IgD-negative memory B cell (primary cell): ENCODE results near the gene PANX1. TPM values are rescaled to one million over a fixed set of nuclear protein-coding genes. Genes with fewer than 3 reads are reported as not detected.

Experiments
- H3K27ac Mint-ChIP-seq, 3 donors: one replicate each; pipeline ENCODE4 v1.8.0; 2020 to 2022; ENCODE audit warnings: mild to moderate bottlenecking in 3 of 3, mixed read lengths in 3 of 3, moderate library complexity in 1 of 3
- H3K27me3 Mint-ChIP-seq: one replicate; pipeline ENCODE4 v1.8.0; 2021; ENCODE audit warnings: mixed read lengths
- H3K36me3 Mint-ChIP-seq: one replicate; pipeline ENCODE4 v1.8.0; 2020; ENCODE audit warnings: mild to moderate bottlenecking, mixed read lengths
- H3K4me1 Mint-ChIP-seq, 3 donors: one replicate each; pipeline ENCODE4 v1.8.0; 2020 to 2022; ENCODE audit warnings: mixed read lengths in 3 of 3, mild to moderate bottlenecking in 1 of 3
- H3K4me3 Mint-ChIP-seq, 4 donors: one replicate each; pipeline ENCODE4 v1.8.0; 2020 to 2022; ENCODE audit warnings: mild to moderate bottlenecking in 4 of 4, mixed read lengths in 4 of 4, moderate library complexity in 3 of 4
- H3K9me3 Mint-ChIP-seq, 3 donors: one replicate each; pipeline ENCODE4 v1.8.0; 2020 to 2021; ENCODE audit warnings: mixed read lengths in 3 of 3, mild to moderate bottlenecking in 1 of 3
- polyA plus RNA-seq: library from polyadenylated mRNA; unstranded; fragments of 300-500 nt; fragmentation: Illumina TruSeq; gene quantifications from one replicate; pipeline ENCODE4 v1.2.3, GENCODE V29; 2021

Gene PANX1
- polyA plus RNA-seq, 1 donor from 2014 or later = 10.0 TPM

- Mint-ChIP-seq H3K4me3 (no peak overlapping the region), H3K27ac (no peak overlapping the region), H3K27me3 (peaks cover 4% of the 10 kb centered on the region), H3K36me3 (no peaks in the 10 kb centered on the region), H3K9me3 (no peaks in the 10 kb centered on the region), H3K4me1 (no peaks in the 10 kb centered on the region)
Observed at GRCh38 chr11:94201004-94201465, 72.4 kb downstream of the PANX1 start.

GRCh38 chr11:94203070-94203469 is 74.4 kb downstream of the PANX1 start:
- no peaks in the 10 kb centered on the region for H3K36me3 Mint-ChIP-seq
- peaks cover 4% of the 10 kb centered on the region for H3K27me3 Mint-ChIP-seq
- no peak overlapping the region for H3K27ac Mint-ChIP-seq
- H3K9me3 Mint-ChIP-seq = no peaks in the 10 kb centered on the region
- no peak overlapping the region for H3K4me3 Mint-ChIP-seq
- H3K4me1 Mint-ChIP-seq = no peaks in the 10 kb centered on the region

- H3K27ac Mint-ChIP-seq = no peak overlapping the region
- H3K27me3 Mint-ChIP-seq = no peaks in the 10 kb centered on the region
- no peaks in the 10 kb centered on the region for H3K36me3 Mint-ChIP-seq
- no peaks in the 10 kb centered on the region for H3K4me1 Mint-ChIP-seq
- no peak overlapping the region for H3K4me3 Mint-ChIP-seq
- H3K9me3 Mint-ChIP-seq = peaks cover 0 to 11% (median 2%) of the 10 kb centered on the region in 3 donors
Observed at GRCh38 chr11:94211261-94211830, 82.7 kb downstream of the PANX1 start.

- Mint-ChIP-seq H3K4me3 (no peak overlapping the region), H3K9me3 (peaks cover 2 to 15% (median 4%) of the 10 kb centered on the region in 3 donors), H3K27ac (no peak overlapping the region), H3K36me3 (no peaks in the 10 kb centered on the region), H3K27me3 (no peaks in the 10 kb centered on the region), H3K4me1 (no peaks in the 10 kb centered on the region)
Observed at GRCh38 chr11:94212898-94213297, 84.3 kb downstream of the PANX1 start.

GRCh38 chr11:94217705-94218104 is 89.1 kb downstream of the PANX1 start:
- H3K27me3 Mint-ChIP-seq = peaks cover 2% of the 10 kb centered on the region
- H3K9me3 Mint-ChIP-seq = peaks cover 0 to 35% (median 21%) of the 10 kb centered on the region in 3 donors
- no peaks in the 10 kb centered on the region for H3K4me1 Mint-ChIP-seq
- no peak overlapping the region for H3K4me3 Mint-ChIP-seq
- no peak overlapping the region for H3K27ac Mint-ChIP-seq
- H3K36me3 Mint-ChIP-seq = no peaks in the 10 kb centered on the region

GRCh38 chr11:94218372-94218771 is 89.7 kb downstream of the PANX1 start:
- Mint-ChIP-seq H3K27me3 (peaks cover 2% of the 10 kb centered on the region), H3K36me3 (no peaks in the 10 kb centered on the region), H3K27ac (no peak overlapping the region), H3K4me1 (no peaks in the 10 kb centered on the region), H3K4me3 (no peak overlapping the region), H3K9me3 (peaks cover 0 to 35% (median 21%) of the 10 kb centered on the region in 3 donors)

GRCh38 chr11:94219771-94220170 is 91.1 kb downstream of the PANX1 start:
- Mint-ChIP-seq H3K9me3 (peaks cover 0 to 35% (median 21%) of the 10 kb centered on the region in 3 donors), H3K4me3 (no peak overlapping the region), H3K27ac (no peak overlapping the region), H3K27me3 (peaks cover 2% of the 10 kb centered on the region), H3K4me1 (no peaks in the 10 kb centered on the region), H3K36me3 (no peaks in the 10 kb centered on the region)

GRCh38 chr11:94224078-94224477 is 95.4 kb downstream of the PANX1 start:
- Mint-ChIP-seq H3K36me3 (no peaks in the 10 kb centered on the region), H3K9me3 (peaks cover 0 to 24% (median 10%) of the 10 kb centered on the region in 3 donors), H3K4me3 (no peak overlapping the region), H3K27me3 (peaks cover 2% of the 10 kb centered on the region), H3K4me1 (no peaks in the 10 kb centered on the region), H3K27ac (no peak overlapping the region)

Other genes with a start within 250 kb of the PANX1 start
- 0.04 TPM for gene HEPHL1, start 107.5 kb upstream of the PANX1 start, polyA plus RNA-seq
- gene IZUMO1R, start 175.7 kb downstream of the PANX1 start, polyA plus RNA-seq = not detected